HL-60 (cell line): ENCODE data around the gene FBXO36.
"Not testable (repeated sequence)": the region's sequence is repeated elsewhere in the genome, so short reads cannot be mapped to it uniquely, and the experiment has no call there.

Experiments used
- DNase-seq, 2 experiments: peaks; one replicate each; pipeline ENCODE4 v3.0.0-alpha.2; 2010 to 2020; ENCODE audit warnings: low read depth in 1 of 2, low spot score in 1 of 2
- H3K27ac ChIP-seq: fragments of 250-450 bp; sonication (Bioruptor Pico); replicated peaks from 2 replicates; pipeline ENCODE4 v1.5.1; 2020; ENCODE audit warnings: mild to moderate bottlenecking, moderate library complexity
- H3K27me3 ChIP-seq: fragments of 250-450 bp; sonication (Bioruptor Pico); 2 replicates; pipeline ENCODE4 v1.5.1; 2021; ENCODE audit warnings: mild to moderate bottlenecking, moderate library complexity; ENCODE audit not compliant: insufficient read depth, poor library complexity, severe bottlenecking
- H3K4me3 ChIP-seq: replicated peaks from 2 replicates; pipeline ENCODE4 v1.5.1; 2011; ENCODE audit warnings: mild to moderate bottlenecking, control low read depth, low read length; ENCODE audit not compliant: insufficient read depth
- GABPA ChIP-seq: IDR thresholded peaks from 2 replicates; pipeline ENCODE4 v1.6.1; 2012; ENCODE audit warnings: low read depth
- POLR2AphosphoS5 ChIP-seq: IDR thresholded peaks from 2 replicates; pipeline ENCODE4 v1.6.1; 2012; ENCODE audit warnings: low read depth
- SPI1 ChIP-seq: IDR thresholded peaks from 2 replicates; pipeline ENCODE4 v1.6.1; 2012; ENCODE audit warnings: low read depth, mild to moderate bottlenecking, borderline replicate concordance
- TF ChIP-seq, protein P1 (sequence below): IDR thresholded peaks from one replicate; pipeline ENCODE4 v1.5.1; 2011; ENCODE audit warnings: low read length, control low read depth, inconsistent platforms; ENCODE audit not compliant: insufficient read depth
- TF ChIP-seq, protein P2 (sequence below): IDR thresholded peaks from 2 replicates; pipeline ENCODE4 v1.6.1; 2012; ENCODE audit warnings: low read depth; ENCODE audit not compliant: insufficient replicate concordance

FBXO36 gene

GRCh38 chr2:229947544-229947943, 25.2 kb downstream of the FBXO36 start:
- no peak for DNase-seq
- Histone ChIP-seq H3K4me3 (no peak overlapping the region), H3K27me3 (no peaks in the 10 kb centered on the region), H3K27ac (no peak overlapping the region)
- no peak for TF ChIP-seq GABPA
- TF ChIP-seq, protein P1, sequence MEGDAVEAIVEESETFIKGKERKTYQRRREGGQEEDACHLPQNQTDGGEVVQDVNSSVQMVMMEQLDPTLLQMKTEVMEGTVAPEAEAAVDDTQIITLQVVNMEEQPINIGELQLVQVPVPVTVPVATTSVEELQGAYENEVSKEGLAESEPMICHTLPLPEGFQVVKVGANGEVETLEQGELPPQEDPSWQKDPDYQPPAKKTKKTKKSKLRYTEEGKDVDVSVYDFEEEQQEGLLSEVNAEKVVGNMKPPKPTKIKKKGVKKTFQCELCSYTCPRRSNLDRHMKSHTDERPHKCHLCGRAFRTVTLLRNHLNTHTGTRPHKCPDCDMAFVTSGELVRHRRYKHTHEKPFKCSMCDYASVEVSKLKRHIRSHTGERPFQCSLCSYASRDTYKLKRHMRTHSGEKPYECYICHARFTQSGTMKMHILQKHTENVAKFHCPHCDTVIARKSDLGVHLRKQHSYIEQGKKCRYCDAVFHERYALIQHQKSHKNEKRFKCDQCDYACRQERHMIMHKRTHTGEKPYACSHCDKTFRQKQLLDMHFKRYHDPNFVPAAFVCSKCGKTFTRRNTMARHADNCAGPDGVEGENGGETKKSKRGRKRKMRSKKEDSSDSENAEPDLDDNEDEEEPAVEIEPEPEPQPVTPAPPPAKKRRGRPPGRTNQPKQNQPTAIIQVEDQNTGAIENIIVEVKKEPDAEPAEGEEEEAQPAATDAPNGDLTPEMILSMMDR: no peak
- TF ChIP-seq POLR2AphosphoS5: no peak
- TF ChIP-seq, protein P2, sequence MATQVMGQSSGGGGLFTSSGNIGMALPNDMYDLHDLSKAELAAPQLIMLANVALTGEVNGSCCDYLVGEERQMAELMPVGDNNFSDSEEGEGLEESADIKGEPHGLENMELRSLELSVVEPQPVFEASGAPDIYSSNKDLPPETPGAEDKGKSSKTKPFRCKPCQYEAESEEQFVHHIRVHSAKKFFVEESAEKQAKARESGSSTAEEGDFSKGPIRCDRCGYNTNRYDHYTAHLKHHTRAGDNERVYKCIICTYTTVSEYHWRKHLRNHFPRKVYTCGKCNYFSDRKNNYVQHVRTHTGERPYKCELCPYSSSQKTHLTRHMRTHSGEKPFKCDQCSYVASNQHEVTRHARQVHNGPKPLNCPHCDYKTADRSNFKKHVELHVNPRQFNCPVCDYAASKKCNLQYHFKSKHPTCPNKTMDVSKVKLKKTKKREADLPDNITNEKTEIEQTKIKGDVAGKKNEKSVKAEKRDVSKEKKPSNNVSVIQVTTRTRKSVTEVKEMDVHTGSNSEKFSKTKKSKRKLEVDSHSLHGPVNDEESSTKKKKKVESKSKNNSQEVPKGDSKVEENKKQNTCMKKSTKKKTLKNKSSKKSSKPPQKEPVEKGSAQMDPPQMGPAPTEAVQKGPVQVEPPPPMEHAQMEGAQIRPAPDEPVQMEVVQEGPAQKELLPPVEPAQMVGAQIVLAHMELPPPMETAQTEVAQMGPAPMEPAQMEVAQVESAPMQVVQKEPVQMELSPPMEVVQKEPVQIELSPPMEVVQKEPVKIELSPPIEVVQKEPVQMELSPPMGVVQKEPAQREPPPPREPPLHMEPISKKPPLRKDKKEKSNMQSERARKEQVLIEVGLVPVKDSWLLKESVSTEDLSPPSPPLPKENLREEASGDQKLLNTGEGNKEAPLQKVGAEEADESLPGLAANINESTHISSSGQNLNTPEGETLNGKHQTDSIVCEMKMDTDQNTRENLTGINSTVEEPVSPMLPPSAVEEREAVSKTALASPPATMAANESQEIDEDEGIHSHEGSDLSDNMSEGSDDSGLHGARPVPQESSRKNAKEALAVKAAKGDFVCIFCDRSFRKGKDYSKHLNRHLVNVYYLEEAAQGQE: no peak
- TF ChIP-seq SPI1: 0 out of 2 replicates have a peak, but pooled peaks have one; percentile 8

DNA sequence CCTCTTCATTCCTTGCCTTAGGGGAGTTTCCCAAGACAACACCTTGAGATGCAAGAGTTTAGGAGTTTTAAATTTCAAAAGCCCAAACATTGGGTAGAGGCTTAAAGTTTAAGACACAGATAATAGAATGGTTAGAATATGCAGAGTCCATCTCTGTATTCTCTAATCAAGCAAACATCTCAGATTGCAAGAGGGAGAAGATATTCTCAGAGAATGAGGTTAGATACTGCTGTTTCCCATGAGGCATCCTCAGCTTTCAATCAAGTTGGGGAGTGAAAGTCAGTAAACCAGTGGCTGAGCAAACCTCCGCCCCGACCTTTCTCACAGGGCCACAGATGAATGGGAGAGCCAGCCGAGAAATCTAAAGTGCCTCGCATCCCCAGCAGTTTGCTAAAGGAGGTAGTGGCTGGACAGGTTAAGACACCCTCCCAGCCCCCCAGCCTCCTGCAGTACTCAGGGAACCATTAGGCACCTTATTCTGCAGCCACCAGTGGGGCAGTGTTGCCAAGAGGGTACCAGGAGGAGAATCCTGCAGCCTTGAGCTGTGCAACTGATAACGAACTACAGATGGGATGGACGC, 30.0 kb downstream of the FBXO36 start:
- no peak overlapping the region for H3K27ac ChIP-seq

GRCh38 chr2:229955663-229956062, 33.4 kb downstream of the FBXO36 start:
- Histone ChIP-seq H3K27me3 (no peaks in the 10 kb centered on the region), H3K27ac (no peak overlapping the region), H3K4me3 (no peak overlapping the region)
- TF ChIP-seq GABPA (no peak), POLR2AphosphoS5 (no peak)
- TF ChIP-seq, protein P1: no peak
- DNase-seq: no peak

More for the DNA sequence above, 30.0 kb downstream of the FBXO36 start:
- no peak overlapping the region for H3K4me3 ChIP-seq
- DNase-seq: no peak
- TF ChIP-seq, protein P1: no peak
- TF ChIP-seq POLR2AphosphoS5: no peak
- TF ChIP-seq SPI1: no peak
- TF ChIP-seq GABPA: no peak
- TF ChIP-seq, protein P2: no peak
- no peaks in the 10 kb centered on the region for H3K27me3 ChIP-seq

DNA sequence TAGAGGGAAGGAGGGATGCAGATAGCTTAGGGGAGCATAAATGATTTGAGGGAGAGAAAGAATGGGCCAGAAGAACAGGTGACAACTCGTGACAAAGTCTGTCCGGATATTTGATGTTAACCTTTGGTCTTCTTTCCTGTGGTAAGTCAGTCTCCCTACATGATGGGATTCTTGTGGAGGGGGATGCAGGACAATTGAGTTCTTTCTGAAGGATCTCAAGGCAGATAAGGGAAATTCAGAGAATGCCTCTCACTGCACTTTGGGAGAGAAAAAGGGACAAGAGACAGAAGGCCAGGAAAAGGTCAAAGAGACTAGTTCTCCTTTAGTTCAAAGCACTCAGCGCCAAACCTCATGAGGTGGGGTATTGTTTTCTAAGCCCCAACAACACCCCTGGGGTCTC, 34.2 kb downstream of the FBXO36 start:
- no peak for DNase-seq
- no peak for TF ChIP-seq POLR2AphosphoS5
- TF ChIP-seq, protein P2: no peak
- TF ChIP-seq, protein P1: no peak
- no peak for TF ChIP-seq SPI1
- TF ChIP-seq GABPA: no peak
- no peak overlapping the region for H3K27ac ChIP-seq
- no peaks in the 10 kb centered on the region for H3K27me3 ChIP-seq
- H3K4me3 ChIP-seq: no peak overlapping the region

DNA sequence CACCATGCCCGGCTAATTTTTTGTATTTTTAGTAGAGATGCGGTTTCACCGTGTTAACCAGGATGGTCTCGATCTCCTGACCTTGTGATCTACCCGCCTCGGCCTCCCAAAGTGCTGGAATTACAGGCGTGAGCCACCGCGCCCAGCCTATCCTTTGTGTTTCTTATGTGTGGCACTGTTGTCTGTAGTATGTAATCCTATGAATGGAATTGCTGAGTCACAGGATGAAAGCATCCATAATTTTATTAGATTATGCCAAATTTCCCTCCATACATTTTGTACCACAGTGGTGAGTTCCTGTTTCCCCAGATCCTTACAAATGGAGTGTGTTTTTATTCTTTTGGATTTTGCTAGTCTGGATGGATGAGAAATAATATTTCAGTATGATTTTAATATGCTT, 41.3 kb downstream of the FBXO36 start:
- not testable (repeated sequence) for DNase-seq, H3K27ac ChIP-seq, H3K4me3 ChIP-seq

More for the DNA sequence above, 41.3 kb downstream of the FBXO36 start:
- not testable (repeated sequence) for H3K27me3 ChIP-seq
